HG02943 (cell line): Measurements from ENCODE around the gene DIMT1.

Experiments used
- ATAC-seq: cut with Tn5 transposase; IDR thresholded peaks from one replicate; pipeline ENCODE4 v1.9.1; 2021; ENCODE audit warnings: mild to moderate bottlenecking, low read depth, moderate library complexity; ENCODE audit not compliant: unreplicated experiment

Gene DIMT1

GRCh38 chr5:62372600-62372999 lies 31.1 kb downstream of the DIMT1 start:
- ATAC-seq, result no peak

- no peak for ATAC-seq
These were observed 32.3 kb downstream of the DIMT1 start for GRCh38 chr5:62371409-62371808.

- no peak for ATAC-seq
These were observed 34.7 kb downstream of the DIMT1 start for GRCh38 chr5:62369039-62369438.

GRCh38 chr5:62362701-62363100 lies 41.0 kb downstream of the DIMT1 start:
- no peak for ATAC-seq

- peak; percentile 93 for ATAC-seq
These were observed 49.5 kb downstream of the DIMT1 start for GRCh38 chr5:62354028-62354874.

- no peak for ATAC-seq
These were observed 54.8 kb downstream of the DIMT1 start for GRCh38 chr5:62348723-62349481.

GRCh38 chr5:62347928-62348327 lies 55.8 kb downstream of the DIMT1 start:
- ATAC-seq, result no peak

- ATAC-seq, result no peak
These were observed 57.0 kb downstream of the DIMT1 start for GRCh38 chr5:62346748-62347147.

GRCh38 chr5:62343428-62343827 lies 60.3 kb downstream of the DIMT1 start:
- no peak for ATAC-seq

- peak; percentile 38 for ATAC-seq
These were observed 61.2 kb downstream of the DIMT1 start for GRCh38 chr5:62342476-62342837.

- ATAC-seq, result peak; percentile 55
These were observed 61.8 kb downstream of the DIMT1 start for GRCh38 chr5:62341783-62342475.

- ATAC-seq, result no peak
These were observed 62.7 kb downstream of the DIMT1 start for GRCh38 chr5:62340979-62341378.

GRCh38 chr5:62340392-62340791 lies 63.3 kb downstream of the DIMT1 start:
- ATAC-seq, result no peak
